Activated CD8-positive, alpha-beta memory T cell treated with anti-CD3 and anti-CD28 coated beads, Interleukin-2, amount 50 U/mL, for 1 hour (primary cell): Measurements from ENCODE around the gene ARHGAP22.

Experiments
- DNase-seq: peaks from one replicate; pipeline ENCODE4 v3.0.0-alpha.2; 2020; ENCODE audit errors: extremely low read depth

ARHGAP22 gene

GRCh38 chr10:48552946-48553564, 51.8 kb downstream of the ARHGAP22 start:
- no peak for DNase-seq

- no peak for DNase-seq
These were observed 52.8 kb downstream of the ARHGAP22 start for GRCh38 chr10:48551861-48552591.

GRCh38 chr10:48550977-48551376, 53.9 kb downstream of the ARHGAP22 start:
- DNase-seq: no peak

GRCh38 chr10:48550071-48550691, 54.7 kb downstream of the ARHGAP22 start:
- no peak for DNase-seq

DNA sequence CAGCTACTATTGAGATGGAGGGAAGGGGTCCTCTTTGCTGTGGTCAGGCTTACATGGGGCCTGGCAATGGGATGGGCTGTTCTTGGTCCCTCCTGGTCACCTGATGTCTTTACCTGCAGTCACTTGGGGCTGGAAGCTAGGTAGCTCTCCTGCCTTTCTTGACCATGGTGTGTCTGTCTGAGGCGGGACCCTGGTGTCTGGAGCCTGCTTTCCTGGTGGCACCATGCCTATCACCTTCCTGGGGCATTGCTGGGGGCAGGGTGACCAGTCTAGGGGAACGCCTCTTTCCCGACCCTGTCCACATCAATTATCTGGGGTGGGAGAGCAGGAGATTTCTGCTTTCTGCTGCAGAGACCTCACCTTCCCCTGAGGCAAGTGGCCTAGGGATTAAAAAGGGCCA, 55.6 kb downstream of the ARHGAP22 start:
- DNase-seq: no peak

DNA sequence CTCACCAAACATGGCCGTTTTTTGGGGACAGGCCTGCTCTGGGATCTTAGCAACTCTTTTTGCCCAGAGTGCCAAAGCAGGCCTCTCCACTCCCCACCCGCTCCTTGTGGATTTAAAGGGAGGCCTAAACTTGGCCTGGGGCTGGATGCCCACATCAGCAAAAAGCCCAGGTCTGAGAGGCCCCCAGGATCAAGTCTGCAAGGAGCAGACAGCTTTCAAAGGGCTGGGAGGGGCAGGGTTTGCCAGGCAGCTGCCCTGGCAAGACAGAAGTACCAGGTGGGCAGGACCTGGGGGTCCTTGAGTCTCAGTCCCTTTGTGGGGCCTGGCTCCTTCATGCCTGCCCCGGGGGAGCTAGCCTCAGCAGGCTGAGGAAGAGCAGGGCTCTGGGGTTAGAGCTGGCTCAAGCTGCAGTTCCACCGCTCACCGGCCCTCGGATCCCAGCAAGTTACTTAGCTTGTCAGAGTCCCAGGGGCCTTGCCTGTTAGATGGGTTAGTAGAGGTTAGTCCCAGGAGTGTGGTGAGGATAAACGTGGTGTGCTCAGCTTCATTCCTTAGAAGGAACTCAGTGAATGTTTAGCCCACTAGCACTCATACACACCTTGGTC, 56.2 kb downstream of the ARHGAP22 start:
- no peak for DNase-seq

DNA sequence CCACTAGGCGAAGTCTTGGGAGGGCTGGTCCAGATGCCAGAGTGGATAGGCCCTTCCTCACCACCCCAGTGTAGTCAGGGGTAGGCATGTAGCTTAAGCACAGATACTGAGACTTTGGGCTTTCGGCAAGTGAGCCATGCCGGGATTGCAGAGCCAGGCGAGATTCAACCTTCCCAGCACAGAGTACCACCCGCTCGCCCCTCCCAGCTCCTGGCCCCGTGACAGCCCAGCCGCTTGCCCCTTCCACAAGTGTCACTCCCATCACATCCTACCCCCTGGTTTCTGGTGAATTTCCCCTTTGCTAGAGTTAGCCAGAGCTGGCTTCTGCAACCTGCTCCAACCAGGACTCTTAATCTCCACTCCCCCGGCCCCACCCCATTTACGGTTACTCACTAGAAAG, 56.9 kb downstream of the ARHGAP22 start:
- no peak for DNase-seq

DNA sequence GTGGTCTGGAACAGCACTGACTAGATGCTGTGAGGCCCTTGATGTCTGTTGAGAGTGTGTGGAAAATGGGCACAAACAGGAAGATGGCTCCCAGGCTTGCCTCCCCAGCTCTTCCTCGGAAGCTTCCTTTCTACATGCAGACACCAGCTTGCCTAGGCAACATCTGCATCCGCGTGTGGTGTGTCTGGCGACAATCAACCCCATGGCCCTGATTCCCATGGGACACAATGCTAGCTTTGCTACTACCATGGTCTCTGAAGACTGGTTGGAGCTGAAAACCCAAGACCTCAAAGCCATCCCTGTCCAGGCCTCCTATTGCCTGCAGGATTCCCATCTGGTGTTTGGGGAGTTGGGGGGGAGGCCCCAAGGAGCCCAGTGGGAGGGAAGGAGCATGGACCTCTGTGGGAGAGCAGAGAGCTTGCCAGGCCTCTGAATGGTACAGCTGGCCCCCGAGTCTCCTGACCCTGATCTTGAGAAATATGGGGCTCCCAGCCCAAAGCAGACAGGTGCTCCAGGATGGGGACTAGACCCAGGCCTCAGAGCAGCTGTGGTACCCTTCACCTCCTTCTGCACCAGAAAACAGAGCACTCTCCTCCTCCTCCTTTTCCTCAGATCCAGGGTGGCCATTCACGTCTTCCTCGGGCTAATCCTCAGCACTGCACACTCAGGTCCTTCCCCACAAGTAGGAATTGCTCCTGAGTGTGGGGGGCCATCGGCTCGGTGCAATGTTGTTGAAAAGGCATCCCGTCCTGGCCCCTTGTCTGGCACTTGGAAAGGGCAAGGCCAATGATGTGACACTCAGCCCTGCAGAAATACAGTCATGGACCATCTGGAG, 57.6 kb downstream of the ARHGAP22 start:
- no peak for DNase-seq

DNA sequence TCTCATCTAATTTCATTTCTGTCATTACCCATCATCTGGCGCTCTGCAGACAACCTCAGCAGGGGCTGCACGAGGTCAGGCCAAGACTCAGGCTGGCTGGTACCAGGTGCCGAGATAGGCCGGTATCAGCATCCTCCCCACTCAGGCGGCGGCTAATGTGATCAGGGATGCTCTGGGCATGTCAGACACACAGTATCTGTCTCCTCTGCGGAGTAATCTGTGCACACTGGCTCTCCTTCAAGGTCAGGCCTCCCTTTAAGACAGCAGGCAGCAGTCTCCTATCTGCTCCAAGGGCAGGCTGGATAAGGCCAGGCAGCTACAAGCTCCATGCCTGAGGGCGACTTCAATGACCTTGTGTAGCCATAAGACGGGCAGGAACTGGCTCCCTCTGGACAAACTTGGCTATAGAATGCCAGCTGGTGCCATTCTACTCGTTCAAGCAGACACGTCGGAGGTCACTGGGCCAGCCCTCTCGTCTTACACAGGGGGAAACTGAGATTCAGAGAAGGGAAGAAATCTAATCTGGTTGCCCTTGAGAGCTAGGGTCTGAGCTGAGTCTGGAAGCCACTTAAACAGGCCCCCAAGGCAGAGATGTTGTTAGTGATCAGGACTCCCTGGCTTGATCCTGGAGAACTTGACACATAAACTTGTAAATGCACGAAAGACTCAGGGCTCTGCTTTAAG, 59.3 kb downstream of the ARHGAP22 start:
- no peak for DNase-seq

DNA sequence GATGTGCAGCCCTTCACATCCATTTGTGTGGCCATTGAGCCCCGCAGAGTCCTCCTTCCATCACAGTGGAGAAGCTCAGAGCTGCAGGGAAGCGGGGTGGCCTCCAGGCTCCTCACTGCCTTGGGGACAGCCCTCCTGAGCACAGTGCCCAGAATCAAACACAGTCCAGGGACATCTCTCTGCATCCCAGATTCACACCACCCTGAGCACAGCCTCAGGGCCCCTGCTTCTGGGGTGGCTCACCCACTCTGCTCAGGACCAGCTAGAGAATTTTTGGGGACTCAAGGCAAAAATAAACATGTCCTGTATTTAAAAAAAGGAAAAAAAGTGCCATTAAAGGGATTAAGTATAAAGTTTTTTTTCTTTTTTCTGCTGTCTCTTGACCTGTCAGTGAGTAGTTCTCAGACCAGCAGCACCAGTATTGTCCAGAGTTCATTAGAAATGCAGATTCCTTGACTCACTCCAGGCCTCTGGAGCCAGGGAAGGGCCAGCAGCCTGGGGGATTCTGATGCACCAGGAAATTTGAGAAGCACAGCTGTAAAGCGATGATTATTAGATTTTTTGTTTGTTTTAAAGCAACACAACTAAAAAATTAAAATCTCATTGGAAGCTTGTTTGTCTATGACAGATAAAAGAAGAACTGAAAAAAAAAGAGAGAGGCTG, 61.6 kb downstream of the ARHGAP22 start:
- DNase-seq: no peak

- DNase-seq: no peak
These were observed 62.2 kb downstream of the ARHGAP22 start for GRCh38 chr10:48542471-48543181.

DNA sequence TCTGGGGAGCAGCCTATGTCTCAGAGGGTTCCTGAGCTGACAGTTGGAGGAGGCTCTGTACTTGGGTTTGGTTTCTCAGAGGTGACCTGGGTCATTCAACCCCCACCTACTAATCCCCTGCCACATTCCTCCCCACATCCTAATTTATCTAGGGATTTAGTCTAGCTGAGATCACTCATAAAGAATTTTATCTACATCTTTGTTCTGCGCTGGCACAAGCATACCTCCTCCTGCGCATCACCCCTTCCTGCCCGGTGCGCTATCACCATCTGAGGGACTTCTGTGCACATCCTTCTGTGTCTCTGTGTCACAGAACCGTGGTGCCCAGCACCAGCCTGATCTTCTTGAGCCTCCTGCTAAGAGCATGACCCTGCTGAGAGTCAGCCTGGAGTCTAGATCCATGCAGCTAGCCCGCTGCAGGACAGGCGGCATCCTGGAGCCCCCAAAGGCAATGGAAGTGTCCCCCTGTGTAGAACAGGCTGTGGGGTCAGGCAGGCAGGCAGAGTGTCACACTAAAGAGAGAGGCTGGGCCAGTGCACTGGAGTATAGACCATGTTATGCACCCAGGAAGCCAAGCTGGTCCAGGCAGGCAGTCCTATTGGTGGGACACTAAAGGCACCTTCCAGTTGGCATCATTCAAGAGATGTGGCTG, 63.6 kb downstream of the ARHGAP22 start:
- DNase-seq: no peak

DNA sequence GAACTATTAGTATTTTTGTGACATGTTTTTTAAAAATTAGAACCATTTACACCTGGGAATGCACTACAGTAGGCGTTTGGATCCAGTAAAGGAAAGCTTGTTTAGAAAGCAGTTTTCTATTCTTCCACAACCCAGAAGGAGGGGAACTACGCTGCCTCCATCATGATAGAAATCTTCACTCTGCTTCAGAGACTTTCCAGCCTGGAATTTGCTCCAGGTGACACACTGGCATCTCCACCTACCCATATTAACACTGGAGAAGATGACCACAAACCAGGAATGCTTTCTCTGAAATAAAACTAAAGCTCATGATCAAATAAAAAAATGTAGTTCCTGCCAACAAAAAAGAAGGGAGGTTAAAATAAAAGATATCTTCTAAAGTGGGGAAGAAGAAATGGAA, 66.3 kb downstream of the ARHGAP22 start:
- no peak for DNase-seq

DNA sequence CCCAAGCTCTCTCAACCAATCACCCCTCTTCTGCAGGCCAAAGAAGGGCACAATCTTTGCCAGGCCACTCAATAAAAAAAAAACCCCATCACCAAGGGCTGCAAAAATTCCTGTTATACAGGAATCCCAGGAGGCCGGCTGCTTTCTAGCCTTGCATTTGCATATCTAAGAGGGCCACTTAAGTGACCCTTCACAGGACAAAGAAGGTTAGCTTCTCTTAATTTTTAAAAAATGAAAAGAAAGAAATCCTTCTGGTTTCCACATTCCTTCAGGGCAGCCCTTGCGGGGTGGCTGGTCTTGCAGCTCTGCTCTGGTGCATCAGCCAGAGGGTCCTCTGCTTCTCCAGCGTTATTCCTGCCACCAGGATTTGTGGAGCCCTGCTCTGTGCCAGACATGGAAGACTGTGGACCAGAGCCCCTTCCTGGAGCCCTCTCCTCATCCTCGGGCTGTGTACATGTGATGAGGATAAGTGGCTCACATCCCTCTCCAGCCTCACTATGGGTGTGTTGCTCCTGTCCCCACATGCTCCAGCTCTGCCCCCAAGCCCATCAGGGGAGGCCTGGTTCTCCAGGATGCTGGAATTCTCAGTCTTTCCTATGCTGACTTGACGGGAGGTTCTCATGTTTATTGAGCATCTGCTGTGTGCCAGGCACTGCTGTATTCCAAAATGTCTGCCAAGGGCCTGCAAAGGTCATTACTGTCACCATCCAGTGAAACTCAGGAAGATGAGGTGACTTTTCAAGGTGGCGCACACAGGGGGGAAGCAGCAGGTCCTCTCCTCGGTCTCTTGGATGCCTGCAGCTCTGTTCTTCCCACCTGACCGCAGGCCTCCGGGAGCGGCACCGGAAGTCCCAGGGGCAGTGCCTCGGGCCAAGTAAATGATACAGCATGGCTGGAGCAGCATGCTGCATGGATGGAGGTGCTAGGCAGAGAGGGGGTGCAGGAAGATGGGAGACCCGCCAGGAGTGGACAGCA, 67.7 kb downstream of the ARHGAP22 start:
- no peak for DNase-seq

- no peak for DNase-seq
These were observed 68.7 kb downstream of the ARHGAP22 start for GRCh38 chr10:48536156-48536500.

DNA sequence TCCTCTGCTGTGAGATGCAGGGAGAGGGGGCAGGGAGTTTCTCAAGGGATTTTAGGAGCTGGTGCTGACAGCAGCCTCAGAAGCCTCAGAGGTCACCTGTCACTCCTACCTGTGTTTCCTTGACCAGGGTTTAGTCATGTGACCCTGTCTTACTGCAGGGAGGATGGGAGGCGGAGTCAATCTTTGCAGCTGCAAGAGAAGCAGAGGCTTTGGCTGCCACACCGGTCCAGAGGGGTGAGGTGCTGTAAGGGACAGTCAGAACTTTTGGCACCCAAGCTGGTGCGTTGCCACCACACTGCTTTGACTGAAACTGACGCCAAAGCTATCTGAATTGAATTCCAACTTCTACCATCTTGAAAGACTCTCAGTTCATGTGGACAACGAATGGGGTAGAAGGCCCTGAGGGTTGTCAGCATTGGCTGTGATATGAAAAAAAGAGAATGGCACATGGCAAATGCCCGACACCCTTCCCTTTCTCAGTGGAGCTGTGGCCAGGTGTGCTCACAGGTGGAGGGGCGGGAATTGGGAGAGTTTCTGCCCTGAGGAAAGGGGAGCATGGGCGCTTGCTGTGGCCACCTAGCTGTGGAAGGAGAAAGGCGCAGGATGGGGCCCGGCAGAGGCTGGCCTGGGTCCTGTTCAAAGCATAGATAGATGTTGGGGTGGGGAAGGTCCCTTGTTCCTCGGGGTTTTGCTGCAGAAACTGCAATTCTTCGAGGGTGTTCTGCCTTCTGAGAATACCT, 69.3 kb downstream of the ARHGAP22 start:
- no peak for DNase-seq

DNA sequence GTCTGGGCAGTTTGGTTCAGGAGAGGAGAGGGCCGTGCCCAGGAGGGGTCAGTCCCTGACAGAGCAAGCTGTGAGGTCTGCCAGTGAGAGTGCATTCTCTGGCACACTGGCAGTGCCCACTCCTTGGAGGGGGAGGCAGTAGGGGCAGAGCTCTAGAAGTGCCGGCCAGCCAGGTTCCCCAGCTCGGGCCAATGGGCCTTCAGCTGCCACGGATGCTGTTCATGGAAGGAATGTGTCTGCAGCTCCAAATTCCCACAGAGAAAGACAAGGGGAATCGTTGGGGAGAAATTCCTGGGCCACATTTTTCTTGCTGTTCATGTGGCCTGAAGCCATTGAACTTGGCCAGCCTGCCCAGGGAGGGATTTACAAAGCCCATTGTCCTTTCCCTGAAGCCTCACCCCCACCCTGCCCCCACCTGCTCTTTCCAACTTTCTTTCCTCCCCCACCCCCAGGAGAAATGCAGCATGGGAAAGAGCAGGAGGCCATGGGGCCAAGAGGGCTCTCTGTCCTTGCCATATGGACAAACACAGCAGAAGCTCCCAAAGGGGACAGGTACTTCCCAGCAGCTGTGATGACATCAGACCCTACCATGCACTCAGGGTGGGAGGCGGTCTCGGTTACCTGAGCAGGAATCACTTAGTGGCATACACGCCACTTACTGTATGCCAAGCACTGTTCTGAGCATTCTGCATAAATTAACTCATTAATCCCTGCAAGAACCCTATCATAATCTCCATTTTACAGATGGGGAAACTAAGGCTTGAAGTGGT, 70.7 kb downstream of the ARHGAP22 start:
- DNase-seq: no peak
